Middle frontal gyrus (tissue), 1 donor: Measurements from ENCODE around the gene ARHGEF7.

Experiments
- DNase-seq: peaks from one replicate; pipeline ENCODE4 v3.0.0-alpha.2; 2015; ENCODE audit warnings: low spot score; ENCODE audit errors: extremely low spot score

The ARHGEF7 gene

DNA sequence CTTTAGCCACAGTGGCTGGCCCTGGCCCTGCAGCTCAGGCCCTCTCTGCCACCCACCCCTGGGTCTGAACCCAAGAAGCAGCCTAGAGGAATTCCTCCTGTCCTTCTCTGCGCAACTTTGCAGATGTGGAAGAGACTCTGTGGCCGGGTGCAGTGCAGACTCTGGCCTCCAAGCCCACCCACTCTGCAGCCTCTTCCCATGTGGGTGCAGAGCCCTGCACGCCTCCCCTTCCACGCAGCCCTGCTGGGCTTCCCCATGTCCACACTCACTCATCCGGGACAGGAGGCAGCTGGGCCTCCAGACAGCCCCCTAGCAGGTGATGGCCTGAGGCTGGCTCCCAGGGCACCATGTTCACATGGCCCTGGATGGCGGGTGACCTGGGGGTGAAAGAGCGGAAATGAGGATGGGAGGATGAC, 207.8 kb downstream of the ARHGEF7 start:
- no peak for DNase-seq

DNA sequence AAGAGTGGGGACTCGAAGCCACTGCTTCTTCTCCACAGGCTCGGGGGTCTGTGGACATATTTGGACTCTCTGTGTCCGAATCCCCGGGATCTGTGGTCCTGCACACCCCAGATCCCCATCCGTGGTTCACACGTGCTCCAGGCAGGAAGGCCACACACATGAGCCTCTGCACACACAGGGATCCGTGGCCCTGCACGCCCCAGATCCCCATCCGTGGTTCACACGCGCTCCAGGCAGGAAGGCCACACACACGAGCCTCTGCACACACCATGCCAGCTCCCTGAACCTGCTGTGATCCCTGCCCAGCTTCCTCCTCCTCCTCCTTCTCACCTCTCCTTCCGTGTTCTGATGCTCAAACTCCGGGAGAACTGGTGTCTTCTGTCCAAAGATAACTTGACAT, 208.4 kb downstream of the ARHGEF7 start:
- DNase-seq, result no peak

DNA sequence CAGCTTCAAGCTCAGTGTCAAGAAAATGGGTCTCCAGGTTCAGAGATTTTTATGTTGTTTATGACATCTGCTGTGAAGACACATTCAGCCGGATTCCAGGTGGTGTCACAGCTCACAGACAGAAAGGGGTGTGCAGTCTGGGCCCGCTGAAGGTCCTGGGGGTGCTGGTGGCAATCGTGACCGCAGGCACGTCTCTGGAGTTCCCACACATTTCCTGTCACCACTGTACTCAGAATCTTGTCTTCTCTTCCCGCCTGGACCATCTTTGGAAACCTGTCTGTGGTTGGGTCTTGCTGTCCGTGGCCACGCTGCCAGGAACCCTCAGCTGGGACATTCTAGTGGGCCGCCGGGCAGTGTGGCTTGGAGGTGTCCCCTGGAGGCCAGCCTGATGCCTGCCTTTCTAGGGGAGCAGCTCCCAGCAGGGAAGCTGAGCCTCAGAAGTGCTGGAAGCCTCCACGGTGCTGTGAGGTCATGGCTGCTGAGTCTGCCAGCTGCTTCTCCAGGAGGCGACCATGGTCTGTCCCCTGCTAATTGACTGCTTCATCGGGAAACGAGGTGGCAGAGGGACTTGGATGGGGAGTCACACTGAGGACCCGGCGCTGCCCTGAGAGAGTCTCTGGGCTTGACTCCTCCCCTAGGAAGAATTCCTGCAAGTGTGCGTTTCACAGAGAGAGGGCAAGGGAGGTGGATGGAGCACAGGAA, 209.0 kb downstream of the ARHGEF7 start:
- DNase-seq, result no peak

DNA sequence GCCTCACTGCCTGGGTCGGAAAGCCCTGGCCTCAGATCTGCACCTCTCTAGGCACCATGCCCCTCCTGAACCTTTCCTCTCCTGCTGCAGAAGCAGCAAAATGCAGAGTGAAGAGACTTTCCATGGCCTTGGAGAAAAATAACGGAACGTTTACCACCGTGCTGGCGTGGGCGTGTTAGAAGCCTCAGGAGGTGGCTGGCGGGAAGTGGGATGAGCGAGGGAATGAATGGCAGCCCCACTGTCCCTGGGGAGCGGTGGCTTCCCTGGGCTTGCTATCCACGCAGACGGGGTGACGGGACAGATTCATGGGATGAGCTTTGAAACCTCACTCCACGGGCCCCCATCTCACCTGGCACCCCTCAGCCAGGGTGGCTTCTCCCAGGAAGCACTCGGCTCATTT, 209.6 kb downstream of the ARHGEF7 start:
- DNase-seq, result no peak

DNA sequence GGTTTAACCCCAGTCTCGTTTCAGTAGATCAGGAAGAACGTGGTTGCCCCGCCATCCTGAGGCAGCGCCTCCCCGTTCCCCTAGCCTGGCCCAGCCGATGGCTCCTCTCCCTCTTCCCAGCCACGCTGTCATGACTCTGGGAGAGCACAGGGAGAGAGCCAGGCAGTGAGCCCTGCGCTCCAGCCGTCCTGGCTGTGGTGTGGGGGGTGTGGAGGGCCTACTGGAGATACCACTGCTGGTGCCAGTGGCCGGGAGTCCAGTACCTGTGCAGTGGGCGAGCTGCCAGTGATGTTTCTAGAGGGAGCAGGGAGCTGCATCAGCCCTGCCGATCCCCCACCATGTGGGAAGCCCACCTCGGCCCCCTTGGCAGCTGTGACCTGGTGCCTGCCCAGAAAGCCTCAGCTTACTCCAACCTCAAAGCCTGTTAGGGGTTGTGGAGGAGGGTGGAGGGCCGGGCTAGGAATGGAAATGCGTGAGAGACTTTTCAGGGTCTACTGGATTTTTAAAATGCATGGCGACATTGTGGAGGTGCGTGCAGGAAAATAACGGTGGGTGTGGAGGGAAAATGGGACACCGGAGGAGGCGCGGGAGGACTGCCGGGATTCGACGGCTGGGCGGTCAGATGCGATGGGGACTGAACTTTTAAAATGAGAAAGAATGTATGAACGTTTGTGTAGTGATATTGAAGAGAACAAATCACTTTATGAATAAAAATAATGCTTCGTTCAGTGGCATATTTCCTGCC, 210.2 kb downstream of the ARHGEF7 start:
- no peak for DNase-seq

DNA sequence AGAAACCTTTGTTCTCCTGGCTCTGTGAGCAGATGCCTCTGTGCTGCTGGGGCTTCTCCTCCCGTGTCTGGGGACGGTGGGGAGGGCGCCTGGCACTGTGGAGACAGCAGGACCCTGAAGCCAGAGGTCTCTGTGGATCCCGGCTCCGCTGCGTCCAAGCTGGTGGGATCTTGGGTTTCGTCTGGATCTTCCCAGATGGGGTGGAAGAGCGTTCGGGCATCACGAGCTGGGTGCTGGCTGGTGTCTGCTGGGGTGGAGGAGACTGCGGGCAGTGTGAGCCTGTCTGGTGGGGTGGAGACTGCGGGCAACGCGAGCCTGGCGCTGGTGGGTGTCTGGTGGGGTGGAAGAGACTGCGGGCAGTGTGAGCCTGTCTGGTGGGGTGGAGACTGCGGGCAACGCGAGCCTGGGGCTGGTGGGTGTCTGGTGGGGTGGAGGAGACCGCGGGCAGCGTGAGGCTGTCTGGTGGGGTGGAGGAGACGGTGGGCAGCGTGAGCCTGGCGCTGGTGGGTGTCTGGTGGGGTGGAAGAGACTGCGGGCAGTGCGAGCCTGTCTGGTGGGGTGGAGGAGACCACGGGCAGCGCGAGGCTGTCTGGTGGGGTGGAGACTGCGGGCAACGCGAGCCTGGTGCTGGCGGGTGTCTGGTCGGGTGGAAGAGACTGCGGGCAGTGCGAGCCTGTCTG, 211.0 kb downstream of the ARHGEF7 start:
- no peak for DNase-seq

DNA sequence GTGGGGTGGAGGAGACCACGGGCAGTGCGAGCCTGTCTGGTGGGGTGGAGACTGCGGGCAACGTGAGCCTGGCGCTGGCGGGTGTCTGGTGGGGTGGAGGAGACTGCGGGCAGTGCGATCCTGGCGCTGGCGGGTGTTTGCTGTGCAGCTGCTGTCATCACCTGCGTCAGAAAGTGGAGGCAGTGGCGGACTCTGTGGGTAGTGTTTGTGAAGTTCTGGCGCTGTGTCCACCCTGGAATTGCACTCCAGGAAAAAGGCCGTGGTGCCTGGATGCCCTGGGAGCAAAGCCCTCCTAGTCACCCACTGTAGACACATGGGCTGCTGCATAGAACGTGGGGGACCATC, 211.5 kb downstream of the ARHGEF7 start:
- DNase-seq, result no peak

DNA sequence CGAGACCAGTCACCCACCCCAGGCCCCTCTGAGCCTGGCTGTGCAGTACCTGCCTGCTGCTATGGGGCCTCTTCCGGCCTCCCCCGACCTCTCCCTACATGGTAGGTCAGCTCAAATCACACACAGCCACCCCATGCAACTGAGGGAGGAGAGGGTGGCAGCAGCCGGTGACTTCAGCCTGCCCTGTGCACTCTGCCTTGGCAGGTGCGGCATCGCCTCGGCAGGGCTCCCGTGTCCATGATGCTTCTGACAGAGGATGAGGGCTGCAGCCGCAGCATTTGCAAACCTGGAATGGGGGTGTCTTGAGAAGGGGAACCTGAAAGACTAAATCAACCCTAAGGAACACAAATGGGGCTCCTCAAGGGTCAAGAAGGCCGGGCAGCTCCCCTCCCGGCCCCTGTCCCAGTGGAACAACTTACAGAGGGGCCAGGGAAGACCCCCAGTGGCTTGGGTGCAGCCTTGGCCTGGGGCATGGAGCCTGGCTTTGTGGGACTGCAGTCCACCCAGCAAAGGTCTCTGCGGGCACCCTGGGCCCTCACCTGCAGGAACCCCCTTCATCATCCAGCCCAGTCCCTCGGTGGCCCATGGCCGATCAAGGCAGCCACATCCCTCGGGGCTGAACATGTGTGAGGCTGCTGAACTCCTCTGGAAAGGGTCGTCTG, 212.0 kb downstream of the ARHGEF7 start:
- no peak for DNase-seq

DNA sequence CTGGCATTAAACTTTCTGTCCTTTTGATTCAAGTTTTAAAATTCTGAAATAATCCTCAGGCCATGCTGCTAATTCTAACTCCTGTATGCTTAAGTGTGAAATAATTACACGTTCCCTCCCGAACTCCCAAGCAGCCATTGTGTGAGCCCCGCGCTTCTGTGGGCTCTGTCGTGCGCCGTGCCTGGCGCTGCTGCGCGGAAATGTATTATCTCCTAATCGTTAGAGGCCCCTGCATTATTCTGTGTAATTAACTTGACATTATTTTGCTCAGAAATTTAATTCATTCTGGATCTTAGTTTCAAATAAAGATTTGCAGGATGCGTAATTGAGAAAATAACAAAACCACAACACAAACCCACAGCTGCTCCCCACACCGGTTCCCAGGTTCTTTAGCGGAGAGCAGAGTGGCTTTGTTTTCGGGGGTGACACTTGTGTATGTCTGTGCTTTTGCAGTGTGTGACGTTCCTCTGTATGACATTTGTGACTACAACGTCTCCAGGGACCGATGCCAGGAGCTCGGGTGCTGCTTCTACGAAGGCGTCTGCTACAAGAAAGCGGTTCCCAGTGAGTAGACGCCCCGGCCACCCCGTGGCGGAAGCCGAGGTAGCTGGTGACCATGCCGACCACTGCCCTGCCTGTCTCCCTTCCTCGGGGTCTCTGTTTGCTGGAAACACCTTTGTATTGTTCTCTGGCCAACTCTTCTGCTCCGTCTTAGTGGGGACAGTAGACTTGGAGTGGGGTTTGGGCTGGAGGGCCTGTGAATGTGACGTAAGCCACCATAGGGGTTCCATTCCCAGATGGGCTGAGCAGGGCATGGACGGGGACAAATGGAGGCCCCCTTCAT, 212.8 kb downstream of the ARHGEF7 start:
- DNase-seq, result no peak

DNA sequence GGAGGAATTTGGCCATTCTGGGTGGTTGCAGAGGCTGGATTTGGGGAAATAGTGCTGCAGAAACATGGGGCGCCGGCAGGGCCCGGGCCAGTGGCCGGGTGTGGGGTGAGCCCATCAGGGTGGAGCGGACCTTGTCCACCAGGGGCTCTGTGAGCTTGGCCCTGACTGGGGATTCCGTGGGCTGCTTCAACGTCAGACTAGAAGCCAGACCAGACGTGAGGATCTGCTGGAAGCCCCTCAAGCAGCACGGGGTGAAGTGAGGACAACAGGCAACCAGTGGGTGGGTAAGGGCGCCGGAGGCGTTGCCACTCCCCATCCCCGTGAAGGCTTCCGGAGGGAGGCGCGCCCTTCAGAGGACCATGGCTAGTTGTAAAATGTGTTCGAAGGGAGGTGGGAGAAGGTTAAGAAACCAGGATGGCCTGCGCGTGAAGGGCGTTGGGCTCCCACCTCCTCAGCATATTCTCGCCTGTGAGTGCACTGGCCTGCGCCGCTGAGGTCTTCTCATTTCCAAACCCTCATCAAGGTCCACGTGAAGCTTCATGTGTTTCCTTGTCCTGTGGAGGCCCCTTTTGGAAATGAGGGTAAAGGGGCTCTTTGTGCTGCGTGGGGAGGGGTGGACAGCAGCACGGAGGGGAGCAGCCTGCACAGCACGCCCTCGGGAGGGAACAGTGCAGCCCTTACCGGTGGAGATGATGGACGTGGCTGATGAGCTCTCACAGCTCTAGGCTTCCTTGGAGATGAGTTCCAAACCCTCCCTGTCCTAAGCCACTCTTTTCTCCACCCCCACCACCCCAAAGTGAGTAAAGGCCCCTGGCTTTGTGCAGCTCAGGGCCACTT, 213.7 kb downstream of the ARHGEF7 start:
- DNase-seq, result no peak

DNA sequence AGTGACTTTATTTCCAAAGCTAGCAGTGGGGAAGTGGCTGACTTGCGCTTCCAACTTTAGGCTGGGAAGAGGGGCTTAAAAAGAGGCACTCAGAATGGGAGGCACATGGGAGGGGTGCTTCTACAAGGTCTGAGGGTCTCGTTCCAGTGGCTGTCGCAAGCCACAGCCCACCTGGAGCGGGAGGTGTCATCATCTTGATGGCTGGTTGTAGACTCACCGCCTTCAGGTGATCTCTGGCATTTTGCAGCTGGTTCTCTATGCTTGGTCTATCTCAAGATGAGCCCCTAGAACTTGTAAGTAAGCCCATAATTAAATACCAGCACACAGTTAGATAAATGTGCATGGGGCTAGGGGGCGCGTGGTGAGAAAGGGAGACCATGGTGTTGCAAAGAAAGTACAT, 214.5 kb downstream of the ARHGEF7 start:
- DNase-seq, result no peak

DNA sequence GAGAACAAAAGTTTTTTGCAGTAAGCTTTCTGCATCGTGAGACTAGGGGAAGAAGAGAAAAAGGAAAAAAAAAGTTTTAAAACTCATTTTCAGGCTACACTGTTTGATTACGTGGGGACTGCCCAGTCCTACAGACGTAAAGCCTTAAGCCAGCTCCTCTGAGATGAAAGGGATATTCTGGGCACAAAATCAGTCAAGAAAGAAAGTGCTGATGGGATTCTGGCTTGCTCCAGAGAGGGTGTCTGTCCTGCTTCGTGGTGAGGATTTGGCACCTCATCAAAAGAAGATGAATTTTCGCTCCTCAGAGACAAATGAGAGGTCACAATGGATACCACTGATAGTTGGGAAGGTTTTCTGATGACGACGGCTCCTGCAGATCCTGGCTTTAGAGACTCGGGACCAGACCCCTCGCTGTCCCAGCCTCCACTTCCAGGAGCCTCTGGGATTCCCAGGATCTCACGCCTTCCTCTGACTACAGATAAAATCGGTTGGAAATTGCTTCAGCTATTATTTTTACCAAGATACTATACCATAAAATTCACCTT, 215.0 kb downstream of the ARHGEF7 start:
- DNase-seq, result no peak

DNA sequence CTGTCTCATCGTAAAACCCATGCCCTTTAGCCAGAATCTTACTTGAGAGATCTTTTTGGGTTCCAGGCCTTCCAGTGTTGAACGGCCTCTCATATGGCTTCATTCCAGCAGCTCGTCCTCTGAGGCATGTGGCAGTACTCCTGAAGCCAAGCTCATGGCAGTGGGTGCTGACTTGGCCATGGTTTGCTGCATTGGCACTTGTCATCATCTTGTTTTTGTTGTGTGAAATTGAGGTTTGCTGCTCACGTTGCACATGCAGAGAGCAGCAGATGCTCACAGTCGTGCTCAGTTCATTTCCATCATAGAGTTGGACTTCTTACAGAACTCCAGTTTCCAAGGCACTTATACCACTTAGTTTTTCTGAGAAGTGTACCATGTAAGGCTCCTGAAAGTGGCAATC, 220.2 kb downstream of the ARHGEF7 start:
- DNase-seq, result no peak

DNA sequence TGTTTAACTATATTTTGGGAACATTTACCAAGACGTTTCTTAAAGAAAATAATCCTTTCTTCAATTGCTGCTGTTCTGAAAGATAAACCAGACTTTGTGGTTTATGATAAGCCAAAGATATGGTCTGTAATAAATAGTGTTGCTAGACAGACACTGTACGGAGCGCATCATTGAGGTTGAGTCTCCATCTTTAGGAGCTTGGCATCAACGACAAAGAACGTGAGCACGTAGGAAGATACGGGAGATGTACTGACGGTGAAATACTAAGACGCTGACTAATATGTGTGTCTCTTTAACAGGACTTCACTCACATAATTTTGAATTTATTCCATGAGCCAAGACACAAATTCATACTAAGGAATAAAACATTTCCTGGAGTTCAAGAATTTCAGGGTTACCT, 221.6 kb downstream of the ARHGEF7 start:
- DNase-seq, result no peak

DNA sequence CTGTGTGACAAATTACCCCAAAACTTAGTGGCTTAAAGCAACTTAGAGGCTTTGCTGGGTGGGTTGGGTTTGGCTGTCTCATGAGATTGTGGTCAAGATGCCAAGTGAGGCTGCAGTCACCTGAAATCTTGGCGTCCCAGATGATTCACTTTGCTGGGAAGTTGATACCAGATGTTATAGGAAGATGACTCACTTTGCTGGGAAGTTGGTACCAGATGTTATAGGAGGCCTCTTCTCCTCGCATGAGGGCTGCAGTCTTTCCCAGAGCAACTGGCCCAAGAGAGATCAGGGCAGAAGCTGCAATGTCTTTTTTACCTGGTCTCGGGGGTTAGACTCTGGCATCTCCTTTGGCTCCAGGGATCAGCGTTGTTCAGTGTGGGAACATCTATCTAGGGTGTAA, 222.1 kb downstream of the ARHGEF7 start:
- DNase-seq, result no peak

DNA sequence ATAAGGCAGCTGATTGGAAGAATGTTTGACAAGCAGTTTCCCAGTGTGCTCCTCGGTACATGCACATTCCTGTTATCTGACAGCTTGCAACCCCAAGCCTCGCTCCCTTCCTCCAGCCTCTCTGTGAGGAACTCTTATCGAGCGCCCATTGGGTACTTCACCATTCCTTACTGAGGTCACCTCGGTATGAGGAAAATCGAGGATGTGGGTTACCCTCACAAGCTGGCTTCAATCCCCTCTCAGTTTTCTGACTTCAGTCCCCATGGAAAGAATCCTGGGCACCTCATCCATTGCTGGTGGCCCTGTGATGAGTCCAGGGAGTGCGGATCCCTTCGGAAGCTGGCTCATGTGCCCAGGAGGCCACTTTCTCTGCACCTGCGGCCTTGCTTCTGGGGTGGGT, 222.6 kb downstream of the ARHGEF7 start:
- no peak for DNase-seq

DNA sequence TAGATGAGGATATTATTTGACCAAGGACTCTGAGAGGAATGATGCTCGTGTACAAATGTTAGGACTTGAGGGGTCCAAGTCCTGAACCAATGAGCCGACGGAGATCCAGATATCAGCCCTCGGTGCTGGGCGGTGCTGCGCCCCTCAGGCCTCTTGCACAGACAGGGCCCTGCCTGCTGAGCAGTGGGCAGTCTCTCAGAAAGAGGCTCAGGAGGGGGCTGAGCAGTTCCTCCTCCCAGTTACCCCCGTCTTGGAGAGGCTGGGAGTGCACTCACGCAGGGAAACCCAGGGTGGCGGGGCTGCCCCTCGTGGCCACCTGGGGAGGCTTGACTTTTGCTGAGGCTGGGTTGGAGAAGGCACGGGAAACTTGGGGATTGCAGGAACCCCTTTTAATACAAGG, 223.7 kb downstream of the ARHGEF7 start:
- no peak for DNase-seq

DNA sequence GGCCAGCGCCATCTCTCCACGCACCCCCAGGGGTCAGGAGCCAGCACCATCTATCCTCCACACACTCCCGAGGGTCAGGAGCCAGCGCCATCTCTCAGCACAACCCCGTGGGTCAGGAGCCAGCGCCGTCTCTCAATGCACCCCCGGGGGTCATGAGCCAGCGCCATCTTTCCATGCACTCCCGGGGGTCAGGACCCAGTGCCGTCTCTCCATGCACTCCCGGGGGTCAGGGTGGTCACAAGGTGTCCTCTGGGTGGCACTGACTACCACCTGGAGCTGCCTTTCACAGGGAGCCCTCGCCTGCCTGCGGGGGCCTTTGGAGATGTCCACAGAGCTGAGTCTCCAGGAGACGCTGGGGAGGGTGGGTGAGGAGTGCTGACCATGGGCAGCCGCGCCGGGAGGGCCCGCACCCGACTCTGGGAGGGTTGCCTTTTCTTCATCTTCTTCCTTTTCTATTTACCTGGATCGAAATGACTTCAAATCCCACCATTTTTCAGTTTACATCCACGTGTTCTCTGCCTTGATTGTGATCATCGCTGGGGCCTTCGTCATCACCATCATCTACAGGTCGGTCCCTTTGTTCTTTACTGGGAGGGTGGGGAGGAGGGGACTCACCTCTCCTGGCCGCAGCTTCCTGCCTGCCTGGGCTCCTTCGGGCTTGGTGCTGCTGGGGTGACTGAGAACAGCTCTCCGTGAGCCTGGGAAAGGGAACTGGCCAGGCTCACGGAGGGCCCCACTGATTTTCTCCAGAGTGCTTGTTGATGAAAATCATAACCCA, 224.4 kb downstream of the ARHGEF7 start:
- DNase-seq, result no peak

DNA sequence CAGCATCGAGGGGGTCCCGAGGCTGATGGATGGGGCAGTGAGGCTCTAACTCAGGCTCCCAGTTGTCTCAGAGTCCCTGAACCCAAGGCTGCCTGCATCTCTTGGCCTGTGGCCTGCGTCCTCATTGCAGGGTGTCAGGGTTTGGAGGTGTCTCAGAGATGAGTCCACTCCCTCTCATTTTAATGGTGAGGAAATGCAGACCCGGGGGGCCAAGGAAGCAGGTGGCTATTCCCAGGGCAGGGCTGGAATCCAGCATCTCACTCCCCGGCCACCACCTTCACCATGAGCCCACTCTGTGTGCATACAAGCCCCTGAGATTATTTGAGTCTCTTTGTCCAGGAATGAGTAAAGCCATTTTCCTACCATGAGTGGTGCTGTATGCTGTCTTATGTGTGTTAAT, 226.8 kb downstream of the ARHGEF7 start:
- DNase-seq, result no peak
